HEK293 (cell line): ENCODE results near the gene XKR7.

ENCODE experiments used
- EGR2 ChIP-seq: fragments of 450-650 bp; formaldehyde crosslinking; IDR thresholded peaks from 2 replicates; pipeline ENCODE4 v1.5.1; 2016; ENCODE audit warnings: low read depth, missing biosample characterization, missing genetic modification characterization
- KLF1 ChIP-seq: fragments of 450-650 bp; formaldehyde crosslinking; IDR thresholded peaks from 2 replicates; pipeline ENCODE4 v1.5.1; 2016; ENCODE audit warnings: missing biosample characterization, missing genetic modification characterization
- MZF1 ChIP-seq: fragments of 450-650 bp; formaldehyde crosslinking; IDR thresholded peaks from 2 replicates; pipeline ENCODE4 v1.5.1; 2017; ENCODE audit warnings: missing biosample characterization, missing genetic modification characterization, borderline replicate concordance
- PRDM2 ChIP-seq: fragments of 450-650 bp; formaldehyde crosslinking; IDR thresholded peaks from 2 replicates; pipeline ENCODE4 v1.5.1; 2016; ENCODE audit warnings: missing biosample characterization, missing genetic modification characterization, borderline replicate concordance
- REPIN1 ChIP-seq: fragments of 450-650 bp; formaldehyde crosslinking; IDR thresholded peaks from 2 replicates; pipeline ENCODE4 v1.5.1; 2017; ENCODE audit warnings: missing biosample characterization, missing genetic modification characterization, low read depth
- REST ChIP-seq: fragments of 450-650 bp; formaldehyde crosslinking; IDR thresholded peaks from 2 replicates; pipeline ENCODE4 v1.5.1; 2016; ENCODE audit warnings: missing biosample characterization, missing genetic modification characterization
- TCF7L2 ChIP-seq: IDR thresholded peaks from 2 replicates; pipeline ENCODE4 v1.6.1; 2011; ENCODE audit warnings: low read depth, mild to moderate bottlenecking, inconsistent platforms, low read length, moderate library complexity, borderline replicate concordance
- YY1 ChIP-seq: fragments of 450-650 bp; formaldehyde crosslinking; IDR thresholded peaks from 2 replicates; pipeline ENCODE4 v1.5.1; 2018; ENCODE audit warnings: missing biosample characterization, missing genetic modification characterization
- ZBTB48 ChIP-seq: fragments of 450-650 bp; formaldehyde crosslinking; IDR thresholded peaks from 2 replicates; pipeline ENCODE4 v1.5.1; 2016; ENCODE audit warnings: missing biosample characterization, missing genetic modification characterization
- ZBTB8A ChIP-seq: fragments of 450-650 bp; formaldehyde crosslinking; IDR thresholded peaks from 2 replicates; pipeline ENCODE4 v1.5.1; 2016; ENCODE audit warnings: missing biosample characterization, missing genetic modification characterization
- ZIC2 ChIP-seq: fragments of 450-650 bp; formaldehyde crosslinking; IDR thresholded peaks from 2 replicates; pipeline ENCODE4 v1.5.1; 2016; ENCODE audit warnings: missing biosample characterization, missing genetic modification characterization
- ZNF112 ChIP-seq: fragments of 450-650 bp; formaldehyde crosslinking; IDR thresholded peaks from 2 replicates; pipeline ENCODE4 v1.5.0; 2017; ENCODE audit warnings: missing biosample characterization, missing genetic modification characterization
- ZNF140 ChIP-seq: fragments of 450-650 bp; formaldehyde crosslinking; IDR thresholded peaks from 2 replicates; pipeline ENCODE4 v1.5.1; 2016; ENCODE audit warnings: missing biosample characterization, missing genetic modification characterization
- ZNF184 ChIP-seq: fragments of 450-650 bp; IDR thresholded peaks from 2 replicates; pipeline ENCODE4 v1.5.1; 2018; ENCODE audit warnings: missing biosample characterization, mild to moderate bottlenecking, missing genetic modification characterization
- ZNF202 ChIP-seq: fragments of 450-650 bp; formaldehyde crosslinking; IDR thresholded peaks from 2 replicates; pipeline ENCODE4 v1.5.1; 2016; ENCODE audit warnings: missing biosample characterization, missing genetic modification characterization, borderline replicate concordance
- ZNF280D ChIP-seq: fragments of 450-650 bp; formaldehyde crosslinking; IDR thresholded peaks from 2 replicates; pipeline ENCODE4 v1.5.1; 2016; ENCODE audit warnings: missing biosample characterization, missing genetic modification characterization
- ZNF324 ChIP-seq: fragments of 450-650 bp; formaldehyde crosslinking; IDR thresholded peaks from 2 replicates; pipeline ENCODE4 v1.5.1; 2016; ENCODE audit warnings: missing biosample characterization, missing genetic modification characterization
- ZNF398 ChIP-seq: fragments of 450-650 bp; formaldehyde crosslinking; IDR thresholded peaks from 2 replicates; pipeline ENCODE4 v1.5.1; 2017; ENCODE audit warnings: missing biosample characterization, missing genetic modification characterization
- ZNF529 ChIP-seq: fragments of 450-650 bp; formaldehyde crosslinking; IDR thresholded peaks from 2 replicates; pipeline ENCODE4 v1.5.1; 2017; ENCODE audit warnings: missing genetic modification characterization, missing biosample characterization; ENCODE audit not compliant: insufficient replicate concordance
- ZNF530 ChIP-seq: fragments of 450-650 bp; formaldehyde crosslinking; IDR thresholded peaks from 2 replicates; pipeline ENCODE4 v1.5.1; 2016; ENCODE audit warnings: low read depth, missing biosample characterization, missing genetic modification characterization
- ZNF548 ChIP-seq: fragments of 450-650 bp; formaldehyde crosslinking; IDR thresholded peaks from 2 replicates; pipeline ENCODE4 v1.5.1; 2016; ENCODE audit warnings: missing biosample characterization, missing genetic modification characterization
- ZNF580 ChIP-seq: fragments of 450-650 bp; formaldehyde crosslinking; IDR thresholded peaks from 2 replicates; pipeline ENCODE4 v1.5.1; 2016; ENCODE audit warnings: missing biosample characterization, missing genetic modification characterization
- ZNF629 ChIP-seq: fragments of 450-650 bp; formaldehyde crosslinking; IDR thresholded peaks from 2 replicates; pipeline ENCODE4 v1.5.1; 2017; ENCODE audit warnings: missing biosample characterization, missing genetic modification characterization
- ZNF692 ChIP-seq: fragments of 450-650 bp; formaldehyde crosslinking; IDR thresholded peaks from 2 replicates; pipeline ENCODE4 v1.5.1; 2016; ENCODE audit warnings: missing biosample characterization, missing genetic modification characterization
- ZNF792 ChIP-seq: fragments of 450-650 bp; formaldehyde crosslinking; IDR thresholded peaks from 2 replicates; pipeline ENCODE4 v1.5.1; 2016; ENCODE audit warnings: missing biosample characterization, missing genetic modification characterization

Gene XKR7

GRCh38 chr20:32037929-32038328 is 70.0 kb downstream of the XKR7 start (continued):
- TF ChIP-seq PRDM2 (tag by site-specific recombination) (no peak), ZNF280D (tag by site-specific recombination) (no peak), ZNF398 (peak; percentile 85), ZNF112 (0 out of 2 replicates have a peak, but pooled peaks have one; percentile 26), ZNF629 (tag by site-specific recombination) (no peak), TCF7L2 (no peak), YY1 (no peak), EGR2 (tag by site-specific recombination) (peak; percentile 69), ZBTB48 (peak; percentile 56), ZNF529 (tag by site-specific recombination) (no peak), ZNF184 (no peak), REST (tag by site-specific recombination) (no peak), MZF1 (peak; percentile 71), ZIC2 (tag by site-specific recombination) (peak; percentile 16; the same call in 1 of the 2 replicates), KLF1 (tag by site-specific recombination) (no peak), ZBTB8A (no peak), ZNF202 (tag by site-specific recombination) (no peak), ZNF792 (tag by site-specific recombination) (no peak), REPIN1 (tag by site-specific recombination) (no peak), ZNF140 (no peak), ZNF580 (tag by site-specific recombination) (no peak), ZNF530 (tag by site-specific recombination) (no peak), ZNF324 (no peak), ZNF548 (tag by site-specific recombination) (0 out of 2 replicates have a peak, but pooled peaks have one; percentile 12), ZNF692 (tag by site-specific recombination) (no peak)
